ENCODE results near the gene OR56B1. TPM values are rescaled to one million over a fixed set of nuclear protein-coding genes. Genes with fewer than 3 reads are reported as not detected.

The OR56B1 gene, protein sequence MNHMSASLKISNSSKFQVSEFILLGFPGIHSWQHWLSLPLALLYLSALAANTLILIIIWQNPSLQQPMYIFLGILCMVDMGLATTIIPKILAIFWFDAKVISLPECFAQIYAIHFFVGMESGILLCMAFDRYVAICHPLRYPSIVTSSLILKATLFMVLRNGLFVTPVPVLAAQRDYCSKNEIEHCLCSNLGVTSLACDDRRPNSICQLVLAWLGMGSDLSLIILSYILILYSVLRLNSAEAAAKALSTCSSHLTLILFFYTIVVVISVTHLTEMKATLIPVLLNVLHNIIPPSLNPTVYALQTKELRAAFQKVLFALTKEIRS
- not detected for total RNA-seq

- TF ChIP-seq EP300 (IDR thresholded peaks at IDR 0.05; ENCODE audit: low read depth), result no peak
- TF ChIP-seq POLR2A (IDR thresholded peaks at IDR 0.05), result no peak
- no peak for TF ChIP-seq POLR2AphosphoS5 (IDR thresholded peaks at IDR 0.05)
- TF ChIP-seq, protein P1, sequence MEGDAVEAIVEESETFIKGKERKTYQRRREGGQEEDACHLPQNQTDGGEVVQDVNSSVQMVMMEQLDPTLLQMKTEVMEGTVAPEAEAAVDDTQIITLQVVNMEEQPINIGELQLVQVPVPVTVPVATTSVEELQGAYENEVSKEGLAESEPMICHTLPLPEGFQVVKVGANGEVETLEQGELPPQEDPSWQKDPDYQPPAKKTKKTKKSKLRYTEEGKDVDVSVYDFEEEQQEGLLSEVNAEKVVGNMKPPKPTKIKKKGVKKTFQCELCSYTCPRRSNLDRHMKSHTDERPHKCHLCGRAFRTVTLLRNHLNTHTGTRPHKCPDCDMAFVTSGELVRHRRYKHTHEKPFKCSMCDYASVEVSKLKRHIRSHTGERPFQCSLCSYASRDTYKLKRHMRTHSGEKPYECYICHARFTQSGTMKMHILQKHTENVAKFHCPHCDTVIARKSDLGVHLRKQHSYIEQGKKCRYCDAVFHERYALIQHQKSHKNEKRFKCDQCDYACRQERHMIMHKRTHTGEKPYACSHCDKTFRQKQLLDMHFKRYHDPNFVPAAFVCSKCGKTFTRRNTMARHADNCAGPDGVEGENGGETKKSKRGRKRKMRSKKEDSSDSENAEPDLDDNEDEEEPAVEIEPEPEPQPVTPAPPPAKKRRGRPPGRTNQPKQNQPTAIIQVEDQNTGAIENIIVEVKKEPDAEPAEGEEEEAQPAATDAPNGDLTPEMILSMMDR (IDR thresholded peaks at IDR 0.05), result no peak
- H3K36me3 ChIP-seq, result no peaks in the 10 kb centered on the region
- 67% methylated on average over 1 of the region's 1 CpG for WGBS, 2 donors (ENCODE audit: low coverage in 1 of 2)
- intact Hi-C loops (cut with DNase I; ENCODE audit: low total_unique reads), result no loop called here
- H3K4me1 ChIP-seq, result no peaks in the 10 kb centered on the region
- in situ Hi-C loops (cut with MboI; ENCODE audit: low pct_ligation_motif_present in 1 of 4, low pct_unique_long_range_greater_than_20kb in 1 of 4, low sequenced_read_pairs in 3 of 4), result no loop called here
- DNase-seq, result no peak
- no peak within 1 kb of the TSS for H3K4me3 ChIP-seq
- no peak within 1 kb of the TSS for H3K27ac ChIP-seq
- no peaks in the 10 kb centered on the region for H3K9me3 ChIP-seq
- H3K27me3 ChIP-seq, result no peaks in the 10 kb centered on the region
Measured at GRCh38 chr11:5736396-5736795, at the start of gene OR56B1. Gene OR56B1, plus strand, starts transcription at chr11:5736448. Its CDS starts 69 bp downstream, at chr11:5736517.

DNA sequence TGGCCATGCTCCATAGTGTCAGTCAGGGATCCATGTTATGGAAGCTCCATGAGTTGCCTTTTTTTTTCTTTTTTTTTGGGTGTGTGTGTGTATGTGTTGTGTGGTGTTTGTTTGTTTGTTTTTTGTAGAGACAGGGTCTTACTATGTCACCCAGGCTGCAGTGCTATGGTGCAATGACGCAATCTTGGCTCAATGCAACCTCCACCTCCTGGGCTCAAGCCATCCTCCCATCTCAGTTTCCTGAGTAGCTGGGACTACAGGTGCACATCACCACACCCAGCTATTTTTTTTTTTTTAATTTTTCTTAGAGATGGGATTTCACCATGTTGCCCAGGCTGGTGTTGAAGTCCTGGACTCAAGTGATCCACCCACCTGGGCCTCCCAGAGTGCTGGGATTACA, 47.8 kb upstream of the OR56B1 start:
- H3K4me3 ChIP-seq, result no peak overlapping the region
- H3K27ac ChIP-seq, result peak overlapping the region; percentile 82 to 88 (median 84)
- WGBS, 2 donors (ENCODE audit: low coverage in 1 of 2), result 100% methylated on average over 1 of the region's 1 CpG; no CpG with 5 or more reads in 1 of the 2 donors
- H3K4me1 ChIP-seq, result peaks cover 3 to 40% (median 16%) of the 10 kb centered on the region in 4 donors
- in situ Hi-C loops (cut with MboI; ENCODE audit: low pct_ligation_motif_present in 1 of 4, low pct_unique_long_range_greater_than_20kb in 1 of 4, low sequenced_read_pairs in 3 of 4) (no loop called here), intact Hi-C loops (cut with DNase I; ENCODE audit: low total_unique reads) (loop anchor here (10.0 kb wide), 1 partner anchor 94 kb away; the partner anchor contains the start of gene TRIM6)
- no peaks in the 10 kb centered on the region for H3K9me3 ChIP-seq
- H3K27me3 ChIP-seq, result no peaks in the 10 kb centered on the region
- TF ChIP-seq POLR2A (IDR thresholded peaks at IDR 0.05), result no peak
- no peak for TF ChIP-seq EP300 (IDR thresholded peaks at IDR 0.05; ENCODE audit: low read depth)
- TF ChIP-seq POLR2AphosphoS5 (IDR thresholded peaks at IDR 0.05), result no peak
- TF ChIP-seq, protein P1 (IDR thresholded peaks at IDR 0.05), result no peak
- no peak for DNase-seq
- H3K36me3 ChIP-seq, result no peaks in the 10 kb centered on the region

DNA sequence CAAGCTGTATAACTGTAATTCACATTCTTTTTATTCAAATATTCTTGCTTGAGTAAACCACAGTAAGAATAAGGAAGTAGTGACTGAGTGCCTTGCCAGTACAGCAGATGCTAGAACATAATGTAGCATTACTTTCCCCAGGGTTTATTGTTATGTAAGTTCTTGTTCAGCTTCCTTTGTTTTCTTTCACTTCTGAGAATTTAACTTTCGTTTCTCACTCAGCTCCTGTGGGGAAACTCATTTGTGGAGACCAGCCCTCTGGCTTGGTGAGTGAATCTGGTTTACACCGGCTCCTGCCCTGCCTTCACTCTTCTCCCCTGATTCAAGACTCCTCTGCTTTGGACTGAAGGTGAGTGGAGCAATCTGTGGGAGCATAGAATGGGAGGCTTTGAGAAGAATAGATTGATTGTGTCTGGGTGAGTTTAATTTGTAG, 46.7 kb upstream of the OR56B1 start, which contains the start of gene TRIM22:
TRIM22 (plus strand) TSS at position 240 of the 433 bp plus-strand sequence. CDS start 6,443 bp downstream, outside the sequence.
- peak within 1 kb of the TSS; percentile 15 to 48 (median 27) for H3K4me3 ChIP-seq
- H3K9me3 ChIP-seq, result no peaks in the 10 kb centered on the region
- 0 to 4% methylated on average over 1 to 2 of the region's 2 CpGs for WGBS, 2 donors (ENCODE audit: low coverage in 1 of 2)
- peak within 1 kb of the TSS; percentile 82 to 88 (median 84) for H3K27ac ChIP-seq
- no peaks in the 10 kb centered on the region for H3K36me3 ChIP-seq
- DNase-seq, result peak; percentile 50
- peaks cover 3 to 32% (median 8%) of the 10 kb centered on the region in 4 donors for H3K4me1 ChIP-seq
- TF ChIP-seq EP300 (IDR thresholded peaks at IDR 0.05; ENCODE audit: low read depth), result no peak
- TF ChIP-seq POLR2AphosphoS5 (IDR thresholded peaks at IDR 0.05), result peak; percentile 40 to 66 (median 54)
- TF ChIP-seq POLR2A (IDR thresholded peaks at IDR 0.05), result peak; percentile 36
- TF ChIP-seq, protein P1 (IDR thresholded peaks at IDR 0.05), result no peak
- no peaks in the 10 kb centered on the region for H3K27me3 ChIP-seq
- intact Hi-C loops (cut with DNase I; ENCODE audit: low total_unique reads) (loop anchor here (10.0 kb wide), 1 partner anchor 95 kb away; the partner anchor contains the start of gene TRIM6), in situ Hi-C loops (cut with MboI; ENCODE audit: low pct_ligation_motif_present in 1 of 4, low pct_unique_long_range_greater_than_20kb in 1 of 4, low sequenced_read_pairs in 3 of 4) (no loop called here)

DNA sequence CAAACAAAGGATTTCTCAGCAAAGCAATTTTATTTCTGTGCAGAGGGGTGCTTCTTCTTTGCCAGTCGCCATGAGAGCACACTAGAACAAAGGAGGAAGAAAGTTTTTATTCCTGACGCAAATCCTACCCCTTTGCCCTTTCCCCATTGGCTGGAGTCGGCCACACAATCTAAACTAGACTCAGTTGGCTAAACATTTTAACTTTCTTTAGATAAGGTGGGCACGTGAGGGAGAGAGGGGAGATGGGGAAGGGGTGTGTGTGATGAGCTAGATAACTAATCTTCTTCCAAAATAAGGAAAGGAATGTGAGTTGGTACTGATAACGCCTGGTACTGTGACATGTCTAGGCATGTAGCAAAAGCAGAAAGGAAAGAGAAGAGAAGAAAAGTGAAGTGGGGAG, 46.0 kb upstream of the OR56B1 start:
- H3K4me1 ChIP-seq, result peaks cover 2 to 30% (median 7%) of the 10 kb centered on the region in 4 donors
- TF ChIP-seq POLR2A (IDR thresholded peaks at IDR 0.05) (no peak), POLR2AphosphoS5 (IDR thresholded peaks at IDR 0.05) (no peak), EP300 (IDR thresholded peaks at IDR 0.05; ENCODE audit: low read depth) (no peak)
- TF ChIP-seq, protein P1 (IDR thresholded peaks at IDR 0.05), result no peak
- no peaks in the 10 kb centered on the region for H3K9me3 ChIP-seq
- DNase-seq, result no peak
- 32 to 34% methylated on average over 2 to 5 of the region's 5 CpGs for WGBS, 2 donors (ENCODE audit: low coverage in 1 of 2)
- H3K36me3 ChIP-seq, result no peaks in the 10 kb centered on the region
- intact Hi-C loops (cut with DNase I; ENCODE audit: low total_unique reads) (no loop called here), in situ Hi-C loops (cut with MboI; ENCODE audit: low pct_ligation_motif_present in 1 of 4, low pct_unique_long_range_greater_than_20kb in 1 of 4, low sequenced_read_pairs in 3 of 4) (no loop called here)
- H3K4me3 ChIP-seq, result peak overlapping the region; percentile 15 to 48 (median 27)
- H3K27ac ChIP-seq, result peak overlapping the region; percentile 82 to 88 (median 84)
- no peaks in the 10 kb centered on the region for H3K27me3 ChIP-seq
